K562 (cell line): Measurements from ENCODE around the gene KCNH2. TPM values are rescaled to one million over a fixed set of nuclear protein-coding genes. Genes with fewer than 3 reads are reported as not detected.

Source experiments
- ARHGAP35 ChIP-seq: fragments of 450-650 bp; IDR thresholded peaks from 2 replicates; pipeline ENCODE4 v1.6.1; 2018; ENCODE audit not compliant: partially characterized antibody
- ATF7 ChIP-seq: fragments of 450-650 bp; IDR thresholded peaks from 2 replicates; pipeline ENCODE4 v1.7.1; 2014; ENCODE audit warnings: mild to moderate bottlenecking, moderate library complexity
- BRCA1 ChIP-seq, 2 experiments: fragments of 450-650 bp in 1 of 2; sonication (generic) in 1 of 2; formaldehyde crosslinking in 1 of 2; IDR thresholded peaks; 2 replicates each; pipeline versions ENCODE4 v1.5.0 to v1.6.1; 2017 to 2020; ENCODE audit warnings: mild to moderate bottlenecking in 1 of 2, missing genetic modification reagents in 1 of 2
- EP400 ChIP-seq: fragments of 450-650 bp; IDR thresholded peaks from 2 replicates; pipeline ENCODE4 v1.6.1; 2017; ENCODE audit warnings: antibody characterized with exemption, mild to moderate bottlenecking, moderate library complexity
- HDAC8 ChIP-seq: fragments of 450-650 bp; IDR thresholded peaks from 2 replicates; pipeline ENCODE4 v1.6.1; 2016; ENCODE audit warnings: mild to moderate bottlenecking, missing genetic modification characterization, moderate library complexity, missing compliant biosample characterization
- HLTF ChIP-seq: fragments of 450-650 bp; IDR thresholded peaks from 2 replicates; pipeline ENCODE4 v1.6.1; 2016
- NFXL1 ChIP-seq: fragments of 450-650 bp; formaldehyde crosslinking; IDR thresholded peaks from 2 replicates; pipeline ENCODE4 v1.4.0; 2021; ENCODE audit warnings: mild to moderate bottlenecking
- NR2C2 ChIP-seq, 2 experiments: fragments of 200-800 bp in 1 of 2; sonication (Bioruptor generic) in 1 of 2; sonication (generic) in 1 of 2; formaldehyde crosslinking in 1 of 2; IDR thresholded peaks; 2 replicates each; pipeline versions ENCODE4 v1.6.1 to v1.8.0; 2016 to 2022; ENCODE audit warnings: mild to moderate bottlenecking in 1 of 2, missing compliant biosample characterization in 1 of 2, missing genetic modification characterization in 1 of 2, missing genetic modification reagents in 1 of 2
- PTBP1 ChIP-seq: fragments of 200-400 bp; formaldehyde crosslinking; IDR thresholded peaks from 2 replicates; pipeline ENCODE4 v1.6.1; 2017; ENCODE audit warnings: low read depth, low read length
- RBM34 ChIP-seq: fragments of 200-400 bp; formaldehyde crosslinking; IDR thresholded peaks from 2 replicates; pipeline ENCODE4 v1.6.1; 2018; ENCODE audit warnings: low read length, borderline replicate concordance; ENCODE audit not compliant: insufficient read depth
- SAFB2 ChIP-seq: fragments of 200-400 bp; formaldehyde crosslinking; IDR thresholded peaks from 2 replicates; pipeline ENCODE4 v1.6.1; 2018; ENCODE audit warnings: borderline replicate concordance, low read length, low read depth, moderate library complexity; ENCODE audit not compliant: severe bottlenecking
- SMARCE1 ChIP-seq: fragments of 450-650 bp; IDR thresholded peaks from 2 replicates; pipeline ENCODE4 v1.7.1; 2016; ENCODE audit warnings: mild to moderate bottlenecking
- SNRNP70 ChIP-seq: fragments of 200-400 bp; formaldehyde crosslinking; optimal IDR thresholded peaks from 2 replicates; pipeline ENCODE3; 2017; ENCODE audit warnings: low read depth, low read length
- SP2 ChIP-seq: IDR thresholded peaks from 2 replicates; pipeline ENCODE4 v1.6.1; 2011; ENCODE audit warnings: mild to moderate bottlenecking, low read depth, low read length, moderate library complexity; ENCODE audit not compliant: poor library complexity, severe bottlenecking; ENCODE audit errors: extremely low read depth
- SPI1 ChIP-seq: IDR thresholded peaks from 2 replicates; pipeline ENCODE4 v1.6.1; 2011; ENCODE audit warnings: low read depth, low read length, control low read depth, borderline replicate concordance
- ZC3H11A ChIP-seq: IDR thresholded peaks from 2 replicates; pipeline ENCODE4 v1.6.1; 2012; ENCODE audit warnings: low read depth, low read length, improper control_type of control experiment
- ZNF133 ChIP-seq: fragments of 250-450 bp; sonication (Bioruptor Pico); IDR thresholded peaks from 2 replicates; pipeline ENCODE4 v1.4.0; 2020; ENCODE audit warnings: mild to moderate bottlenecking
- ZNF668 ChIP-seq: fragments of 250-450 bp; sonication (Bioruptor Pico); IDR thresholded peaks from 2 replicates; pipeline ENCODE4 v1.8.0; 2022; ENCODE audit warnings: mild to moderate bottlenecking, inconsistent platforms
- polyA plus RNA-seq, 8 experiments: library from polyadenylated mRNA; depleted of rRNA in 4 of 8; stranded (reverse) in 5 of 8; unstranded in 3 of 8; fragments of >200 nt; fragmentation: Nextera tagmentation in 2 of 8; fragmentation: Illumina TruSeq in 1 of 8; extraction: Ambion mirVana in 2 of 8; extraction: Trizol in 1 of 8; gene quantifications; 2 replicates each; pipeline versions ENCODE4 v1.2.1 to v1.2.3, GENCODE V29; 2011 to 2014; ENCODE audit warnings: inconsistent platforms in 1 of 8, missing spikeins in 1 of 8
- total RNA-seq, 7 experiments: library from RNA; depleted of rRNA in 6 of 7; stranded (reverse); fragments of >200 nt in 6 of 7; fragmentation: Illumina TruSeq in 2 of 7; extraction: Trizol in 2 of 7; gene quantifications; 2 replicates each; pipeline versions ENCODE4 v1.2.1 to v1.2.3, GENCODE V29; 2011 to 2021; ENCODE audit warnings: low replicate concordance in 1 of 7
- TF ChIP-seq, protein P1 (sequence below): sonication (generic); formaldehyde crosslinking; IDR thresholded peaks from 2 replicates; pipeline ENCODE4 v1.8.0; 2022; ENCODE audit warnings: missing genetic modification reagents, mild to moderate bottlenecking, borderline replicate concordance
- TF ChIP-seq, protein P2 (sequence below): fragments of 450-650 bp; IDR thresholded peaks from 2 replicates; pipeline ENCODE4 v1.6.1; 2017; ENCODE audit warnings: antibody characterized with exemption, mild to moderate bottlenecking
- TF ChIP-seq, protein P3 (sequence below): fragments of 450-650 bp; IDR thresholded peaks from 2 replicates; pipeline ENCODE4 v1.6.1; 2016; ENCODE audit warnings: missing biosample characterization, missing genetic modification characterization

KCNH2 gene
- total and polyA plus RNA-seq, 9 of the 15 experiments (the other 6 are each of a cell fraction or from before 2014, with no cell fraction given) = 18.1 to 368 (median 218) TPM

DNA sequence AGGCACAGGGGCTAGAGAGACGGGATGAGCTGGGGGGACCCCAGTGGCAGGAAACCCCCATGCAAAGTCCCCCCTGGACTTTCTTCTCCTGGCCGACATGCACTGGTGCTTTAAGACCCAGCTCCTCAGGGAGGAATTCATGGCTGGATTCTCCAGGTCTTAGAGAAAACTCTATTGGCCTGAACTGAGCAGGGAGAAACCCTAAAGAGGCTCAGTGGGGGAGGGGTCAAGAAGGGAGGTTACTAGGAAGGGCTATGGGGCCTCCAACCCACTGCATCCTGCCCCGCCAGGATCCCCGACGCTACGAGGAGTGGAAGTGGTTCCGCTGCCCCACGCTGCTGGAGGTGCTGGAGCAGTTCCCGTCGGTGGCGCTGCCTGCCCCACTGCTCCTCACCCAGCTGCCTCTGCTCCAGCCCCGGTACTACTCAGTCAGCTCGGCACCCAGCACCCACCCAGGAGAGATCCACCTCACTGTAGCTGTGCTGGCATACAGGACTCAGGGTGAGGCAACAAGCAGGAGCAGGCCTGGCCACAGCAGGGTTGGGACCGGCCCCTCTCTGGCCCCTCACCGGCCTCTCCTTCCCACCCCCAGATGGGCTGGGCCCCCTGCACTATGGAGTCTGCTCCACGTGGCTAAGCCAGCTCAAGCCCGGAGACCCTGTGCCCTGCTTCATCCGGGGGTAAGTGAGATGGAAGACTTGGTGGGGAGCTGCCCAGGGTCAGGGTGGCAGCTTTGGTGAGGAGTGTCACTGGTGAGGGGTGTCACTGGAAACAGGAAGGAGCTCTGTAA, 32.4 kb upstream of the KCNH2 start (continued):
- TF ChIP-seq, protein P1, sequence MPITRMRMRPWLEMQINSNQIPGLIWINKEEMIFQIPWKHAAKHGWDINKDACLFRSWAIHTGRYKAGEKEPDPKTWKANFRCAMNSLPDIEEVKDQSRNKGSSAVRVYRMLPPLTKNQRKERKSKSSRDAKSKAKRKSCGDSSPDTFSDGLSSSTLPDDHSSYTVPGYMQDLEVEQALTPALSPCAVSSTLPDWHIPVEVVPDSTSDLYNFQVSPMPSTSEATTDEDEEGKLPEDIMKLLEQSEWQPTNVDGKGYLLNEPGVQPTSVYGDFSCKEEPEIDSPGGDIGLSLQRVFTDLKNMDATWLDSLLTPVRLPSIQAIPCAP (CRISPR knock-in tag) = no peak
- no peak for TF ChIP-seq HLTF
- TF ChIP-seq ATF7 = 0 out of 2 replicates have a peak, but pooled peaks have one; percentile 22
- peak; percentile 84 for TF ChIP-seq EP400
- no peak for TF ChIP-seq SPI1
- TF ChIP-seq ZNF133 (CRISPR knock-in tag) = no peak
- peak; percentile 62; the same call in 1 of the 2 replicates for TF ChIP-seq NR2C2 (CRISPR knock-in tag; IDR thresholded peaks at IDR 0.05)
- TF ChIP-seq NR2C2 (tag; IDR thresholded peaks at IDR 0.05) = no peak
- no peak for TF ChIP-seq SAFB2
- no peak for TF ChIP-seq BRCA1 (IDR thresholded peaks at IDR 0.05)
- TF ChIP-seq BRCA1 (CRISPR knock-in tag; IDR thresholded peaks at IDR 0.05) = no peak
- peak; percentile 31; the same call in 1 of the 2 replicates for TF ChIP-seq HDAC8 (tag)
- no peak for TF ChIP-seq ZC3H11A
- TF ChIP-seq, protein P2, sequence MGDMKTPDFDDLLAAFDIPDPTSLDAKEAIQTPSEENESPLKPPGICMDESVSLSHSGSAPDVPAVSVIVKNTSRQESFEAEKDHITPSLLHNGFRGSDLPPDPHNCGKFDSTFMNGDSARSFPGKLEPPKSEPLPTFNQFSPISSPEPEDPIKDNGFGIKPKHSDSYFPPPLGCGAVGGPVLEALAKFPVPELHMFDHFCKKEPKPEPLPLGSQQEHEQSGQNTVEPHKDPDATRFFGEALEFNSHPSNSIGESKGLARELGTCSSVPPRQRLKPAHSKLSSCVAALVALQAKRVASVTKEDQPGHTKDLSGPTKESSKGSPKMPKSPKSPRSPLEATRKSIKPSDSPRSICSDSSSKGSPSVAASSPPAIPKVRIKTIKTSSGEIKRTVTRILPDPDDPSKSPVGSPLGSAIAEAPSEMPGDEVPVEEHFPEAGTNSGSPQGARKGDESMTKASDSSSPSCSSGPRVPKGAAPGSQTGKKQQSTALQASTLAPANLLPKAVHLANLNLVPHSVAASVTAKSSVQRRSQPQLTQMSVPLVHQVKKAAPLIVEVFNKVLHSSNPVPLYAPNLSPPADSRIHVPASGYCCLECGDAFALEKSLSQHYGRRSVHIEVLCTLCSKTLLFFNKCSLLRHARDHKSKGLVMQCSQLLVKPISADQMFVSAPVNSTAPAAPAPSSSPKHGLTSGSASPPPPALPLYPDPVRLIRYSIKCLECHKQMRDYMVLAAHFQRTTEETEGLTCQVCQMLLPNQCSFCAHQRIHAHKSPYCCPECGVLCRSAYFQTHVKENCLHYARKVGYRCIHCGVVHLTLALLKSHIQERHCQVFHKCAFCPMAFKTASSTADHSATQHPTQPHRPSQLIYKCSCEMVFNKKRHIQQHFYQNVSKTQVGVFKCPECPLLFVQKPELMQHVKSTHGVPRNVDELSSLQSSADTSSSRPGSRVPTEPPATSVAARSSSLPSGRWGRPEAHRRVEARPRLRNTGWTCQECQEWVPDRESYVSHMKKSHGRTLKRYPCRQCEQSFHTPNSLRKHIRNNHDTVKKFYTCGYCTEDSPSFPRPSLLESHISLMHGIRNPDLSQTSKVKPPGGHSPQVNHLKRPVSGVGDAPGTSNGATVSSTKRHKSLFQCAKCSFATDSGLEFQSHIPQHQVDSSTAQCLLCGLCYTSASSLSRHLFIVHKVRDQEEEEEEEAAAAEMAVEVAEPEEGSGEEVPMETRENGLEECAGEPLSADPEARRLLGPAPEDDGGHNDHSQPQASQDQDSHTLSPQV = peak; percentile 98
- TF ChIP-seq ZNF668 = no peak
- no peak for TF ChIP-seq ARHGAP35
- TF ChIP-seq SMARCE1 = no peak
- TF ChIP-seq, protein P3, sequence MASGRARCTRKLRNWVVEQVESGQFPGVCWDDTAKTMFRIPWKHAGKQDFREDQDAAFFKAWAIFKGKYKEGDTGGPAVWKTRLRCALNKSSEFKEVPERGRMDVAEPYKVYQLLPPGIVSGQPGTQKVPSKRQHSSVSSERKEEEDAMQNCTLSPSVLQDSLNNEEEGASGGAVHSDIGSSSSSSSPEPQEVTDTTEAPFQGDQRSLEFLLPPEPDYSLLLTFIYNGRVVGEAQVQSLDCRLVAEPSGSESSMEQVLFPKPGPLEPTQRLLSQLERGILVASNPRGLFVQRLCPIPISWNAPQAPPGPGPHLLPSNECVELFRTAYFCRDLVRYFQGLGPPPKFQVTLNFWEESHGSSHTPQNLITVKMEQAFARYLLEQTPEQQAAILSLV (tag) = no peak
- TF ChIP-seq NFXL1 (CRISPR knock-in tag) = 0 out of 2 replicates have a peak, but pooled peaks have one; percentile 16
- TF ChIP-seq PTBP1 = no peak
- TF ChIP-seq SNRNP70 = no peak
- TF ChIP-seq SP2 = no peak
- TF ChIP-seq RBM34 = no peak
